NB4 (cell line): ENCODE data around the gene MST1.

Experiments used
- CTCF ChIP-seq: IDR thresholded peaks from one replicate; pipeline ENCODE4 v1.5.1; 2012; ENCODE audit warnings: low read depth, low read length
- MYC ChIP-seq: IDR thresholded peaks from 2 replicates; pipeline ENCODE4 v1.6.1; 2011; ENCODE audit warnings: low read depth, low read length
- POLR2A ChIP-seq: IDR thresholded peaks from 2 replicates; pipeline ENCODE4 v1.6.1; 2011; ENCODE audit warnings: mild to moderate bottlenecking; ENCODE audit not compliant: insufficient read length; ENCODE audit errors: extremely low read depth
- TF ChIP-seq, protein P1 (sequence below): IDR thresholded peaks from 2 replicates; pipeline ENCODE4 v1.6.1; 2011; ENCODE audit warnings: low read depth, low read length

- TF ChIP-seq CTCF = no peak
- no peak for TF ChIP-seq POLR2A
- TF ChIP-seq, protein P1, sequence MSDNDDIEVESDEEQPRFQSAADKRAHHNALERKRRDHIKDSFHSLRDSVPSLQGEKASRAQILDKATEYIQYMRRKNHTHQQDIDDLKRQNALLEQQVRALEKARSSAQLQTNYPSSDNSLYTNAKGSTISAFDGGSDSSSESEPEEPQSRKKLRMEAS = no peak
- no peak for TF ChIP-seq MYC
Measured at GRCh38 chr3:49738067-49738713, 48.9 kb upstream of the MST1 start.
